Right hindlimb (tissue), 1 donor: ENCODE data around the gene DENND2A.
A peak's percentile ranks its signal among the peaks of the same experiment; 100 is the strongest.
"Not testable (repeated sequence)": the region's sequence is repeated elsewhere in the genome, so short reads cannot be mapped to it uniquely, and the experiment has no call there.

Source experiments
- DNase-seq: peaks from one replicate; pipeline ENCODE4 v3.0.0-alpha.2; 2018

The DENND2A gene

DNA sequence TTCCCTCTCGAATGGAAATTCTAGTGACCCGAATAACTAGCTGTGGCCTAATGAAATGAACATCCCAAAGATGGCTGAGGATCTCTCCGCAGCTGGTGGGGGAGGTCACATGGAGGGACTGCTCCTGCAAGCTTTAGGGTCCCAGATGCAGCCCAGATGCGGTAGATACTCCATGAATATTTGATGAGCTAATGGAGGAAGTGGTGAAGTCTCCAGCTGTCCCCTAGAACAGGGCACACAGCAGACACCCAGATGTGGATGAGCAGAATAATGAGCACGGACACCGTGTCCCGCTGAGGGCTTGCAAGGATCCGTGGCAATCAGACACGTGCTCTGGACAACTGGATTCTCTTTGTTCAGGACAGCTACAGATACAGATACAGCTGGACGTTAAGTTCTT lies 59.2 kb downstream of the DENND2A start:
- no peak for DNase-seq

- DNase-seq, result no peak
These were observed 63.0 kb downstream of the DENND2A start for GRCh38 chr7:140577651-140578050.

DNA sequence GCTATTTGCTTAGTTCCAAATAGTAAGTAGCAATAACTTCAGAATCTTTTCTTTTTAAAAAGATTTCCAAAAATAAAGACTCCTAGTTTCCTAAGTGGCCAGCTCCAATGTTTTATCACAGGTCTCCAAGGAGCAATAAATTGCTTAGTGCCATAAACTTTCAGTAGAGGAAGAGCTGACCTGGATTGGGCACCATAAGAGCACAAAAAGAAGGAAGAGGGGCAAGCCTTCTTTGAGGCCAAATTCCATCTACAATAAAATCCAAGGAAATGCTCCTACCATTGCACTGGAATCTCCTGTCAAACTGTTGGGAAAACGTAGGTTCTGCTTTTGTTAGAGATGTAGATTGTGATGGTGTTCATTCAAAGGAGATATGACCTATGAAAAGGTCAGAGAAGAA lies 64.0 kb downstream of the DENND2A start:
- DNase-seq, result no peak

DNA sequence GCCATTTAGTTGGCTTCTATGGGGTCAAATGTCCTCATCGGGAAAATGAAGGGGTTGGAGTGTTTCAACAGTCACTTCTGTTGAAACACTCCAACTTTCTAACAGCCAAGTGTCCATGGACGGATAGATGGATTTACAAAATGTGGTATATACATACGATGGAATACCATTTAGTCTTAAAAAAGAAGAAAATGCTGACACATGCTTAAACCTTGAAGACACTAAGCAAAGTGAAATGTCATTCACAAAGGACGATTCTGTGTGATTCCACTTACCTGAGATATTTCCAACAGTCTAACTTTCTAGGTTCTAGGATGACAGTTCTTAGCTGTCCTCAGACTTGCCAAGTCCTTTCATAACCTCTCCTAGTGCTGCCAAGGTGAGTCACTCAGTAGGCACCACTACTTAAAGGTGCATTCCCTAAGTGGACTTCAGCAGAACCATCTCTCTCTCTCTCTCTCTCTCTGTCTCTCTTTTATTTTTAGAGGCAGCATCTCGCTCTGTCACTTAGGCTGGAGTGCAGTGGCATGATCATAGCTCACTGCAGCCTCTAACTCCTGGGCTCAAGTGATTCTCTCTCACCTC lies 69.0 kb downstream of the DENND2A start:
- no peak for DNase-seq

DNA sequence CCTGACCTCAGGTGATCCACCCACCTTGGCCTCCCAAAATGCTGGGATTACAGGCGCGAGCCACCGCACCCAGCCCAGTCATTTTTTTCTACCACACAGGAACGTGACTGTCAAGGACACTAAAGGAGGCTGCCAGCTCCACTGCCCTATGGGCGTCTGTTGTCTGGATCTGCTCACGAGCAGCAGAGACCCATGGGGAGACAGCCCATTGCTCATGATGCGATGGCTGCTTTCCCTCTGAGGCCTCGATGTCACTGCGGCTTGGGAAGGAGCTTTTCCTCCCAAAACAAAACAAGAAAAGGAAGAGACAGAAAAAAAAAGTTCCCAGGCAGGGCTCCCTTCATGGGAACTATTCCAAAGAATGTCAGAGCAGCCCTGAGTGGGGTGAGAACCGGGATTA lies 70.5 kb downstream of the DENND2A start:
- DNase-seq, result no peak

- DNase-seq, result no peak
These were observed 72.4 kb downstream of the DENND2A start for GRCh38 chr7:140568021-140568813.

DNA sequence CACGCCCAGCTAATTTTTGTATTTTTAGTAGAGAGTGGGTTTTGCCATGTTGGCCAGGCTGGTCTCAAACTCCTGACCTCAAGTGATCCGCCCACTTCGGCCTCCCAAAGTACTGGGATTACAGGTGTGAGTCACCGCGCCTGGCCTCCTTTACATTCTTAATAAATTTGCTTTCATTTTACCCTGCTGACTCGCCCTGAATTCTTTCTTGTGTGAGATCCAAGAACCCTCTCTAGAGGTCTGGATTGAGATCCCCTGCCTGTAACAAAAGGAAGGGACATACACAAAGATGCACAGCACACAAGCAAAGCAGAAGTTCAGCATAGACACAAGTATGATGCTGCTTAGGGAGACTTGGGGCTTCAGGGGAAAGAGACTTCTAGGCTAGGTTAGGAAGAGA lies 74.4 kb downstream of the DENND2A start:
- DNase-seq, result not testable (repeated sequence)

- DNase-seq, result not testable (repeated sequence)
These were observed 74.9 kb downstream of the DENND2A start for GRCh38 chr7:140565761-140566160.

DNA sequence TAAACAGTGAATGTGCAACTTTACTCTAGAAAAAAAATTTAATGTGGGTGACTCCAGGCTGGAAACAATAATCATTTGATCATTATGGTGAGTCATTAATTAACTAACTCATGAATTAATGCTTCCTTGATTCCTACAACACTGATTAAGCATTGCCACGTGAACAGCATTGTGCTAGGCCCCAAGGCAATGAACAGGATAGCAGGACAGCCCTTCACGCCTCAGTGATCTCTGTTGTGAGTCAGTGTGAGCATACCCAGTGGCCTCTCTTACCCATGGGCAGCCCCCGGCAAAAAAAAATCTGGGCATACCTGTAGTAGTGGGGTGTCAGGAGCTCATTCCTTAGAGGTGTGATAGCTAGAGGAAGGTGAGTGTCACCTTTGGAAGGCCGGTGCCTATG lies 76.0 kb downstream of the DENND2A start:
- DNase-seq, result no peak

GRCh38 chr7:140562926-140563481 lies 77.6 kb downstream of the DENND2A start:
- DNase-seq, result no peak

DNA sequence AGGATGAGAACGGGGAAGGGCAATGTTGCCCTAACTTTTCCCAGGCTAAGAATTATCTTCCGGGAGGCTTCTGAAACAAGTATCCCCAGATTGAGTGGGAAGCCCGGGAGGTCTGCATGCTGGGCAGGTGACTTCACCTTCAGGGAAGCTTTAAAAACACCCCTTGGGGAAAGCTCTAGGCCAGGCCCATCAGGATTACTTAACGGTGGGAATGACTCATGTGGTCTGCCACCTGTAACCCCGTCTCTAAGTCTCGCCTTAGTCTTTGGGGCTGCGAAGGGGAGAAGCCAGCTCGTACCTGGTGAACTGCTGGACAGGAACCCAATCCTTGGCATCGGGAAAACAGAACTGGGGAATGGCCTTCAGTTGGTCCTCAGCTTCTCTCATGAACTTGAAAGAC lies 81.2 kb downstream of the DENND2A start:
- no peak for DNase-seq

GRCh38 chr7:140557809-140558518 lies 82.6 kb downstream of the DENND2A start:
- DNase-seq, result no peak

DNA sequence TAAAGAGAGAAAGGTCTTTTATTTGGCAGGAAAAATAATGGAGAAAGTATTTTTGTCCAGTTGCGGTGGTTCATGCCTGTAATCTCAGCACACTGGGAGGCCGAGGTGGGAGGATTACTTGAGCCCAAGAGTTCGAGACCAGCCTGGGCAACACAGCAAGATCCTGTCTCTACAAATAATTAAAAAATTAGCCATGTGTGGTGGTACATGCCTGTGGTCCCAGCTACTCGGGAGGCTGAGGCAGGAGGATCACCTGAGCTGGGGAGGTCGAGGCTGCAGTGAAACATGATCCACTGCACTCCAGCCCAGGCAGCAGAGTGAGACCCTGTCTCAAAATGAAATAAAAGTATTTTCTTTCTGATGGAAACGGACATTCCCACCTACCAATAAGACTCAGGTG lies 83.5 kb downstream of the DENND2A start:
- no peak for DNase-seq

GRCh38 chr7:140553236-140553635 lies 87.4 kb downstream of the DENND2A start:
- DNase-seq, result not testable (repeated sequence)

GRCh38 chr7:140552240-140552679 lies 88.4 kb downstream of the DENND2A start:
- no peak for DNase-seq

DNA sequence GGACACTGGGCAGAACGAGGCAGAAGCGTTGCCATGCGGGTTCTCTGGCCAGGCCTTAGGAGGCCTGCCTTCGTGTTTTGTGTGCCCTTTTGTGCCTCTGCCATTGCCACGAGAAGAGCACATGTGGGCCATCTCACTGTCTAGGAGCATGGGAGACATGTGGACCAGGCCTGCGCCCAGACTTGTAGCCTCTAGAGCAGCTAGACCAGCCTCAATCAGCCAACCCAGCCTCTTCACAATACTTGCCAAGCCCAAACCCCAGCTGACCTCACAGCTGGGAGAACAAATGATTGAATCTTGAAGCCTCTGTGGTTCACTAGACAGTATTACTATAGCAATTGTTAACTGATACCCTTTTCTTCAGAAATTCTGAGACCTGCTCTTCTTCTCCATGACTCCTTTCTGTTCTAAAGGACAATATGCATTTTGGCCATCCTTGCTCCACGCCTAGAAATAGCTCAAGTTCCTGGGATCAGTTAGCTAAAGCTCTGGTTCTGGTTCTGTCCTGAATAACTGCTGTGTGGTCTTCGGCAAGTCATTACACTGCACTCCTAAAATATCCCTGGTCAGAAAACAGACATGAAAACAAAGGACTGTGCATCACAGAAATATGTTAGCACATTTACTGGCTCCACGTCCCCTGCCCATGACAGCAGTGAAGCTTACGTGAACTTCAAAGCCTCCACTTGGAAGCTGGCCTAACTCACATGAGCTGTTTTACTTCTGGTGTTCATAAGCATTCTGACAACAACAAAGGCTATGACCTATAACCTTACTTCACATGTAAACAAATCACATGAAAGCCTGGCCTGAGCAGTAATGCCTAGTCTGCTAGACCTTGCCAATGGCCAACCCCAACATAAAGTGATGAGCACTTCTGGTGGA lies 89.0 kb downstream of the DENND2A start:
- DNase-seq, result no peak

GRCh38 chr7:140546947-140547346 lies 93.7 kb downstream of the DENND2A start:
- DNase-seq, result no peak

DNA sequence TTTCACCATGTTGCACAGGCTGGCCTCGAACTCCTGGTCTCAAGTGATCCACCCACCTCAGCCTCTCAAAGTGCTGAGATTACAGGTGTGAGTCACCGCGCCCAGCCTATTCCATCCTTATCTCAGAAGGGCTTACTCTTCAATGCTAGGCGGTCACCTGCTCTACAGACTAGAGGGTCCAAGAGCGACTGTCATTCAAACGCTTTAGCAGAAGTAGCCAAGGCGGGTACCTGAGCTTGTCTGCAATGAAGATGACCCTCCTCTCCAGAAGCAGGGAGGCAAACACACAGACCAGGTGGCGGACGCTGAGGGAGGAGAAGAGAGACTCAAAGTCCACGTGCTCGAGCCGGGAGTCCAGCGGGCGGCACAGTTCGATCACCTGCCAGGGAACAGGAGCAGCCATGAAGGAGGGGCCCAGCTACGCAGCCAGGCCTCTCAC lies 96.2 kb downstream of the DENND2A start:
- DNase-seq, result no peak

DNA sequence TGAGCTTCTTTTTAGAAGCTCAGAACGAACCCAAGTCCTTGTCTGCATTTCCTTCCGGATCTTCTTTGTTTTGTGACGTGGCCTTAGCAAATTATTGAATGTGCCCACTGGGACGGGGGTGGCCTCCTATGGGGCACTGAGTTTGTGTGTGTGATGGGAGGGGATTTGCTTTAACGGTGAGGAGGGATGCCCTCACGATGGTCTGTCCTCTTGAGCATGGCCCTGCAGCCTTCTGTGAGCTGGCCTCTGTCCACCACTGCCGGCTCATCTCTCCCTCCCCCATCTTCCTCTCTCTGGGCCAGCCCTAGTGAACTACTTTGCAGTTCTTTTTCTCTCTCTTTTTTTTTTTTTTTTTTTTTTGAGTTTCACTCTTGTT lies 98.4 kb downstream of the DENND2A start:
- peak; percentile 86 for DNase-seq

GRCh38 chr7:140541513-140542227 lies 98.9 kb downstream of the DENND2A start:
- peak; percentile 85 for DNase-seq

- no peak for DNase-seq
These were observed 99.5 kb downstream of the DENND2A start for GRCh38 chr7:140541176-140541512.
